Trophoblast cell (in vitro differentiated cells and primary cell): ENCODE results near the gene MARCHF7.

Source experiments
- DNase-seq, 2 donors: peaks; one replicate each; pipeline ENCODE4 v3.0.0-alpha.2; 2016
- H2AFZ ChIP-seq: 2 replicates; pipeline ENCODE4 v1.6.1; 2013; ENCODE audit warnings: low read length, moderate library complexity, mild to moderate bottlenecking; ENCODE audit not compliant: insufficient read depth, poor library complexity
- H2AK5ac ChIP-seq: 2 replicates; pipeline ENCODE4 v1.6.1; 2013; ENCODE audit warnings: mild to moderate bottlenecking, low read length
- H2BK120ac ChIP-seq: 2 replicates; pipeline ENCODE4 v1.6.1; 2013; ENCODE audit warnings: low read length, mild to moderate bottlenecking, moderate library complexity; ENCODE audit not compliant: insufficient read depth, poor library complexity
- H2BK12ac ChIP-seq: 2 replicates; pipeline ENCODE4 v1.6.1; 2013; ENCODE audit warnings: mild to moderate bottlenecking, low read length, moderate library complexity
- H2BK5ac ChIP-seq: 2 replicates; pipeline ENCODE4 v1.6.1; 2013; ENCODE audit warnings: low read length, low read depth, moderate library complexity, mild to moderate bottlenecking; ENCODE audit not compliant: poor library complexity
- H3K14ac ChIP-seq: 2 replicates; pipeline ENCODE4 v1.6.1; 2013; ENCODE audit warnings: mild to moderate bottlenecking, low read length
- H3K18ac ChIP-seq: 2 replicates; pipeline ENCODE4 v1.6.1; 2013; ENCODE audit warnings: mild to moderate bottlenecking, low read length
- H3K23ac ChIP-seq: 2 replicates; pipeline ENCODE4 v1.6.1; 2013; ENCODE audit warnings: low read length
- H3K27ac ChIP-seq: 2 replicates; pipeline ENCODE4 v1.5.1; 2013; ENCODE audit warnings: low read depth, mild to moderate bottlenecking, inconsistent platforms, low read length, moderate library complexity
- H3K27me3 ChIP-seq: 2 replicates; pipeline ENCODE4 v1.6.1; 2013; ENCODE audit warnings: inconsistent platforms, mild to moderate bottlenecking, low read length, moderate library complexity; ENCODE audit not compliant: insufficient read depth
- H3K36me3 ChIP-seq, 2 experiments: 1 replicate in 1 of 2; 2 replicates in 1 of 2; pipeline ENCODE4 v1.6.1; 2013; ENCODE audit warnings: low read length in 2 of 2, mild to moderate bottlenecking in 2 of 2, moderate library complexity in 1 of 2; ENCODE audit not compliant: insufficient read depth in 2 of 2, control insufficient read depth in 1 of 2
- H3K4ac ChIP-seq: 2 replicates; pipeline ENCODE4 v1.6.1; 2013; ENCODE audit warnings: low read depth, mild to moderate bottlenecking, low read length, moderate library complexity
- H3K4me1 ChIP-seq, 2 experiments: 1 replicate in 1 of 2; 2 replicates in 1 of 2; pipeline ENCODE4 v1.6.1; 2013; ENCODE audit warnings: low read length in 2 of 2, mild to moderate bottlenecking in 2 of 2, moderate library complexity in 1 of 2; ENCODE audit not compliant: insufficient read depth in 2 of 2, control insufficient read depth in 1 of 2
- H3K4me2 ChIP-seq: 2 replicates; pipeline ENCODE4 v1.6.1; 2013; ENCODE audit warnings: inconsistent platforms, mild to moderate bottlenecking, low read length, moderate library complexity
- H3K4me3 ChIP-seq: 2 replicates; pipeline ENCODE4 v1.5.1; 2013; ENCODE audit warnings: mild to moderate bottlenecking, low read depth, low read length, inconsistent platforms
- H3K79me1 ChIP-seq: one replicate; pipeline ENCODE4 v1.6.1; 2013; ENCODE audit warnings: low read length
- H3K79me2 ChIP-seq: 2 replicates; pipeline ENCODE4 v1.6.1; 2013; ENCODE audit warnings: low read length, mild to moderate bottlenecking; ENCODE audit not compliant: control insufficient read depth, insufficient read depth, poor library complexity
- H3K9ac ChIP-seq: 2 replicates; pipeline ENCODE4 v1.6.1; 2013; ENCODE audit warnings: mild to moderate bottlenecking, low read length
- H3K9me3 ChIP-seq: 2 replicates; pipeline ENCODE4 v1.6.1; 2013; ENCODE audit warnings: low read depth, mild to moderate bottlenecking, control low read depth, inconsistent platforms, low read length; ENCODE audit not compliant: insufficient read depth
- H4K12ac ChIP-seq: 2 replicates; pipeline ENCODE4 v1.6.1; 2013; ENCODE audit warnings: low read depth, mild to moderate bottlenecking, low read length, moderate library complexity
- H4K8ac ChIP-seq: 2 replicates; pipeline ENCODE4 v1.6.1; 2013; ENCODE audit warnings: low read depth, mild to moderate bottlenecking, low read length, moderate library complexity
- H4K91ac ChIP-seq: one replicate; pipeline ENCODE4 v1.6.1; 2013; ENCODE audit warnings: low read depth, mild to moderate bottlenecking, low read length, moderate library complexity
- WGBS: extraction: QIAGEN DNeasy Blood & Tissue Kit; methylation state at CpG from one replicate; pipeline ENCODE4 v1.1.7; 2013; ENCODE audit warnings: missing lambda C conversion rate; ENCODE audit not compliant: insufficient read length, insufficient coverage; ENCODE audit errors: extremely low coverage; 5-methylcytosine and 5-hydroxymethylcytosine counted together

MARCHF7 gene

DNA sequence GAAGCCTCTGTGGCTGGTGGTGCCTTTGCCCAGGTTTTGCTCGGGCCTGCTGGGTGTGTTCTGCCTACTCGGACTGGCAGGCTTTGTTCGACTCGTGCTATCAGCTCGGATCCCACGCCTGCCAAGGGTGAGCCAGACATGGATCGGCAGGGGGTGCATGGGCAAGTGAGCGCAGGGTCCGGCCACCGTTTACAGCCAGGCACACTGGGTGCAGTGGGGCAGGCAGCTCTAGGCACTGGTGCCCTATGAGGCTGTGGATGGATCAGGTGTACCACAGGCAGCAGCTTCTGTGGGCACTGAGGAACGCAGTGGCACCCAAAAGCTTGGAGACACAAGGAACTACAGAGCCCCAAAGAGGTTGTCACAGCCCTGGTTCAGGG lies 25.6 kb downstream of the MARCHF7 start:
- no peak overlapping the region for H3K4me2 ChIP-seq
- no peak overlapping the region for H4K91ac ChIP-seq
- H2BK12ac ChIP-seq = no peak overlapping the region
- peaks cover 24 to 38% of the 10 kb centered on the region in 2 experiments for H3K36me3 ChIP-seq
- H4K8ac ChIP-seq = no peak overlapping the region
- H2BK120ac ChIP-seq = no peak overlapping the region
- H2AK5ac ChIP-seq = no peak overlapping the region
- H3K4me1 ChIP-seq = no peaks in the 10 kb centered on the region
- H3K14ac ChIP-seq = no peak overlapping the region
- H3K9me3 ChIP-seq = peaks cover 4% of the 10 kb centered on the region
- no peaks in the 10 kb centered on the region for H3K79me2 ChIP-seq
- no peak overlapping the region for H3K9ac ChIP-seq
- no peak overlapping the region for H2AFZ ChIP-seq
- H4K12ac ChIP-seq = no peak overlapping the region
- no peaks in the 10 kb centered on the region for H3K27me3 ChIP-seq
- H3K79me1 ChIP-seq = no peaks in the 10 kb centered on the region
- whole genome bisulfite sequencing = no CpG with 5 or more reads among the region's 11 CpGs
- no peak overlapping the region for H2BK5ac ChIP-seq
- no peak overlapping the region for H3K27ac ChIP-seq
- DNase-seq = no peak
- H3K23ac ChIP-seq = no peak overlapping the region
- H3K18ac ChIP-seq = no peak overlapping the region
- H3K4ac ChIP-seq = no peak overlapping the region
- H3K4me3 ChIP-seq = no peak overlapping the region

DNA sequence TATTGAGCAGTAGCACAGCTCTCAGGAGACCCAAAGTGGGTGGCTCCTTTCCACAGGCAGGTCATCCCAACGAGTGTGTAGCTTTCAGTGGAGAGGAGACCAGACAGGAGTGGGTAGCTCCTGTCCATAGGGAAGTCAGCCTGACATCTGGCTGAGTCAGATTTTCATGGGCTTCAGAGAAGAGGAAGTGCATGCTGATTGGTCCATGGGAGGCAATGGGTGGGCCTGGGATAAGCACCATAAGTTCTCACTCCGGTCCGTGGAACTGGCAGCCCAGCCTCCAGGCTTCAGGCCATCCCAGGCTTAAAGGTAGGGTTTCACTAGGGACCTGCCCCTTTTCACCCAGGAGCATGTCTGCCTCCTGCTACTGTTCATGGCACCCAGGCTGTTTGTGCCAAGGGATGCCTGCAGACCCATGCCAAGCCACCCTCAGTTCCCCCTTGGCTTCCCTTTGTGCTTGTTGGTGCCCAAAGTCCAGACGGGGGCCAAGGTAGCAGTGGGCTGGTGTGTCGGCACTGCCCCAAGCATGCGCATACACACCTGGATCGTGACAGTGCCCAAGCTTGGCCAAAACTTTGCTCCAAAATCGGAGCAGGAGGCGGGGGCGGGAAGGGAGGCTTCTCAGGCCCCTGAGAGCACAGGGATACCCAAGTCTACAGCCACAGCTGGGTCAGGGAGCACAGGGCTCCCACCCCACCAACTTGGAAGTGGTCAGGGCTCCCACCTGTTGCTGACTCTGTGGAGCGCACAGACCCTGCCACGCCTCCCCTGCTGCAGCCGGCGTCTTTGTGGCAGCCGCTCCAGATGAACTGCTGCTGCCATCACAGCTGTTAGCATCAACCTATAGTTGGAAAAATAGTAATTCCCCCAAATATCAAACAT lies 26.4 kb downstream of the MARCHF7 start:
- Histone ChIP-seq H3K36me3 (peaks cover 24 to 39% of the 10 kb centered on the region in 2 experiments), H2AFZ (no peak overlapping the region), H3K9me3 (peaks cover 4% of the 10 kb centered on the region), H3K9ac (no peak overlapping the region), H3K27ac (no peak overlapping the region), H2BK120ac (no peak overlapping the region), H3K4me2 (no peak overlapping the region), H3K23ac (no peak overlapping the region), H4K8ac (no peak overlapping the region), H2BK12ac (no peak overlapping the region), H3K4me1 (no peaks in the 10 kb centered on the region), H2BK5ac (no peak overlapping the region), H3K79me2 (no peaks in the 10 kb centered on the region), H4K91ac (no peak overlapping the region), H3K4me3 (no peak overlapping the region), H4K12ac (no peak overlapping the region), H3K79me1 (no peaks in the 10 kb centered on the region), H3K18ac (no peak overlapping the region), H2AK5ac (no peak overlapping the region), H3K4ac (no peak overlapping the region), H3K27me3 (no peaks in the 10 kb centered on the region), H3K14ac (no peak overlapping the region)
- DNase-seq = no peak
- WGBS = no CpG with 5 or more reads among the region's 15 CpGs

DNA sequence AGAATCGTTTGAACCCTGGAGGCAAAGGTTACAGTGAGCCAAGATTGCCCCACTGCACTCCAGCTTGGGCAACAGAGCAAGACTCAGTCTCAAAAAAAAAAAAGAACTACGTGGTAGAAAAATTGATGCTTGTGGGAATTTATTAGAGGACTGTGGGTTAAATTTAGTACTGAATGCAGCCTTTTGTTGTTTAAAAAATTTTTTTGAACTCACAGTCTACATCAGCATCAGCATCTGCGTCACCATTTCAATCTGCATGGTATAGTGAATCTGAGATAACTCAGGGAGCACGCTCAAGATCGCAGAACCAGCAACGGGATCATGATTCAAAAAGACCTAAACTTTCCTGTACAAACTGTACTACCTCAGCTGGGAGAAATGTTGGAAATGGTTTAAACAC lies 30.5 kb downstream of the MARCHF7 start:
- WGBS = no CpG with 5 or more reads among the region's 6 CpGs
- DNase-seq = no peak

DNA sequence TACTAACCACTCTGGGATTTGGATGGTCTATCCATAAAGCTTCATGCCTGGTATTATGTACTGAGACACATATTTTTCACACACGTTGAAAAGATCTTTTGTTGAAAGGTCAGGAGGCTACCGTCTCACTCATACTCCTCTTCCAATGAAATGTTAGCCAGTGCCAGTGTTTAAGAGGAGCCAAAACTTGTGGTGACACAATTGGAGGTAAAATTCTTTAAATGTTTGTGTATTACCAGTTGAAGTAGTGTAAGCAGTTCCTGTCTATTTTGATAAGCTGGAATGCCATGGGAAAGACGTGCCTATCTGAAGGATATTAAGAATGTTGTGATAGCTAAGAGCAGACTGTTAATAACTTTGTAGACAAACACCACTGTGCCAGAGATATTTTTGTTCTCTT lies 32.1 kb downstream of the MARCHF7 start:
- no peak overlapping the region for H3K4ac ChIP-seq
- no peak overlapping the region for H4K12ac ChIP-seq
- no peak overlapping the region for H3K18ac ChIP-seq
- DNase-seq = peak in 1 of 2 donors; percentile 6
- H2AFZ ChIP-seq = no peak overlapping the region
- peaks cover 20 to 31% of the 10 kb centered on the region in 2 experiments for H3K36me3 ChIP-seq
- H2BK5ac ChIP-seq = no peak overlapping the region
- H3K27me3 ChIP-seq = no peaks in the 10 kb centered on the region
- no peaks in the 10 kb centered on the region for H3K79me2 ChIP-seq
- no peak overlapping the region for H3K27ac ChIP-seq
- no peak overlapping the region for H3K4me3 ChIP-seq
- H3K4me2 ChIP-seq = no peak overlapping the region
- no peak overlapping the region for H2AK5ac ChIP-seq
- no peak overlapping the region for H3K23ac ChIP-seq
- no peak overlapping the region for H4K8ac ChIP-seq
- WGBS = no CpG with 5 or more reads among the region's 3 CpGs
- H2BK120ac ChIP-seq = no peak overlapping the region
- H4K91ac ChIP-seq = no peak overlapping the region
- H2BK12ac ChIP-seq = no peak overlapping the region
- H3K9me3 ChIP-seq = no peaks in the 10 kb centered on the region
- H3K4me1 ChIP-seq = no peaks in the 10 kb centered on the region
- H3K79me1 ChIP-seq = no peaks in the 10 kb centered on the region
- no peak overlapping the region for H3K14ac ChIP-seq
- H3K9ac ChIP-seq = no peak overlapping the region

More for the DNA sequence above, 30.5 kb downstream of the MARCHF7 start:
- no peaks in the 10 kb centered on the region for H3K79me2 ChIP-seq
- peaks cover 26 to 35% of the 10 kb centered on the region in 2 experiments for H3K36me3 ChIP-seq
- no peak overlapping the region for H3K14ac ChIP-seq
- no peak overlapping the region for H4K8ac ChIP-seq
- H3K4me3 ChIP-seq = no peak overlapping the region
- H3K79me1 ChIP-seq = no peaks in the 10 kb centered on the region
- no peak overlapping the region for H2BK12ac ChIP-seq
- H2BK120ac ChIP-seq = no peak overlapping the region
- no peaks in the 10 kb centered on the region for H3K4me1 ChIP-seq
- H3K27me3 ChIP-seq = no peaks in the 10 kb centered on the region
- H2BK5ac ChIP-seq = no peak overlapping the region
- H3K18ac ChIP-seq = no peak overlapping the region
- no peak overlapping the region for H3K4ac ChIP-seq
- H2AK5ac ChIP-seq = no peak overlapping the region
- H3K4me2 ChIP-seq = no peak overlapping the region
- H3K27ac ChIP-seq = no peak overlapping the region
- H4K91ac ChIP-seq = no peak overlapping the region
- H2AFZ ChIP-seq = no peak overlapping the region
- no peak overlapping the region for H4K12ac ChIP-seq
- H3K9ac ChIP-seq = no peak overlapping the region
- peaks cover 2% of the 10 kb centered on the region for H3K9me3 ChIP-seq
- no peak overlapping the region for H3K23ac ChIP-seq
